ENCODE results near the gene RNF207.
A peak's percentile ranks its signal among the peaks of the same experiment; 100 is the strongest.

Gene RNF207

GRCh38 chr1:6174621-6175410 is 31.1 kb upstream of the RNF207 start:
- no peak for DNase-seq

GRCh38 chr1:6175411-6175828 is 30.5 kb upstream of the RNF207 start:
- no peak for DNase-seq

- no peak for DNase-seq
Observed at GRCh38 chr1:6176779-6177178, 29.1 kb upstream of the RNF207 start.

- no peak for DNase-seq
Observed at GRCh38 chr1:6177681-6178380, 28.1 kb upstream of the RNF207 start.

GRCh38 chr1:6178751-6179563 is 27.0 kb upstream of the RNF207 start:
- DNase-seq, result peak; percentile 25

- DNase-seq, result no peak
Observed at GRCh38 chr1:6179564-6180175, 26.2 kb upstream of the RNF207 start.

GRCh38 chr1:6180268-6180706 is 25.6 kb upstream of the RNF207 start, which contains the start of gene CHD5:
CHD5 (minus strand) TSS chr1:6180321; CDS start chr1:6180023, 298 bp downstream.
- DNase-seq, result peak; percentile 54

GRCh38 chr1:6180707-6181311 is 25.1 kb upstream of the RNF207 start:
- DNase-seq, result peak; percentile 52

GRCh38 chr1:6181347-6181770 is 24.6 kb upstream of the RNF207 start:
- DNase-seq, result peak; percentile 41

- DNase-seq, result peak; percentile 58
Observed at GRCh38 chr1:6183520-6183989, 22.4 kb upstream of the RNF207 start.

- DNase-seq, result peak; percentile 45
Observed at GRCh38 chr1:6184083-6184783, 21.7 kb upstream of the RNF207 start.

GRCh38 chr1:6185151-6185550 is 20.8 kb upstream of the RNF207 start:
- DNase-seq, result no peak

GRCh38 chr1:6185635-6186382 is 20.1 kb upstream of the RNF207 start:
- DNase-seq, result peak; percentile 65

- no peak for DNase-seq
Observed at GRCh38 chr1:6188466-6188865, 17.5 kb upstream of the RNF207 start.

GRCh38 chr1:6191968-6192367 is 14.0 kb upstream of the RNF207 start:
- no peak for DNase-seq

- DNase-seq, result peak; percentile 61
Observed at GRCh38 chr1:6197746-6198427, 8.0 kb upstream of the RNF207 start.

- DNase-seq, result no peak
Observed at GRCh38 chr1:6198646-6199297, 7.1 kb upstream of the RNF207 start.

- DNase-seq, result peak; percentile 100
Observed at GRCh38 chr1:6199298-6200187, 6.4 kb upstream of the RNF207 start, which contains the start of gene RPL22. RPL22 (minus strand) TSS chr1:6199595; CDS start chr1:6199573, 22 bp downstream.
